AG10803 (cell line): ENCODE measurements around the gene PTPRG.

Experiments
- DNase-seq: peaks from one replicate; pipeline ENCODE4 v3.0.0; 2010; ENCODE audit warnings: low read depth
- H3K4me3 ChIP-seq: 2 replicates; pipeline ENCODE4 v1.5.1; 2011; ENCODE audit warnings: mild to moderate bottlenecking, low read length, control low read depth
- TF ChIP-seq, protein P1 (sequence below): conservative IDR thresholded peaks from 2 replicates; pipeline ENCODE4 v1.5.1; 2011; ENCODE audit warnings: mild to moderate bottlenecking, low read length, control low read depth, inconsistent platforms

Gene PTPRG

DNA sequence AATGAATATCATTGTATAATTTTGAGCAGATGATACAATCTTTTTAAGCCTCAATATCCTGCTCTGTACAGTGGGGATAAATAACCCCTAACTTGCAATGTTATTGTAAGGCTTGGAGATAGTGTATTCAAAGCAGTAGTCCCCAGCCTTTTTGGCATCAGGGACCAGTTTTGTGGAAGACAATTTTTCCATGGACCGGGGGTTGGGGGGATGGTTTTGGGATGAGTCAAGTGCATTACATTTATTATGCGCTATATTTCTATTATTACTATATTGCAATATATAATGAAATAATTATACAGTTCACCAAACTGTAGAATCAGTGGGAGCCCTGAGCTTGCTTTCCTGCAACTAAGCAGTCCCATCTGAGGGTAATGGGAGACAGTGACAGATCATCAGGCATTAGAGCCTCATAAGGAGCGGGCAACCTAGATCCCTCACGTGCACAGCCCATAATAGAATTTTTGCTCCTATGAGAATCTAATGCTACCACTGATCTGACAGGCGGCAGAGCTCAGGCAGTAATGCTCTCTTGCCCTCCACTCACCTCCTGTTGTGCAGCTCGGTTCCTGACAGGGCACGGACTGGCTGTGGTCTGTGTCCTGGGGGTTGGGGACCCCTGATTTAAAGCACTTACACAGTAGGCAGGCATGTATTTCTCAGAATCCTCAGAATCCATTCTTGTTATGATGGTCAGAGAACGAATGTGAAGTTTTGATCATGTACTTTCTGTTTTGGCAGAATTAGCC is 102.2 kb downstream of the PTPRG start:
- DNase-seq: no peak
- TF ChIP-seq, protein P1, sequence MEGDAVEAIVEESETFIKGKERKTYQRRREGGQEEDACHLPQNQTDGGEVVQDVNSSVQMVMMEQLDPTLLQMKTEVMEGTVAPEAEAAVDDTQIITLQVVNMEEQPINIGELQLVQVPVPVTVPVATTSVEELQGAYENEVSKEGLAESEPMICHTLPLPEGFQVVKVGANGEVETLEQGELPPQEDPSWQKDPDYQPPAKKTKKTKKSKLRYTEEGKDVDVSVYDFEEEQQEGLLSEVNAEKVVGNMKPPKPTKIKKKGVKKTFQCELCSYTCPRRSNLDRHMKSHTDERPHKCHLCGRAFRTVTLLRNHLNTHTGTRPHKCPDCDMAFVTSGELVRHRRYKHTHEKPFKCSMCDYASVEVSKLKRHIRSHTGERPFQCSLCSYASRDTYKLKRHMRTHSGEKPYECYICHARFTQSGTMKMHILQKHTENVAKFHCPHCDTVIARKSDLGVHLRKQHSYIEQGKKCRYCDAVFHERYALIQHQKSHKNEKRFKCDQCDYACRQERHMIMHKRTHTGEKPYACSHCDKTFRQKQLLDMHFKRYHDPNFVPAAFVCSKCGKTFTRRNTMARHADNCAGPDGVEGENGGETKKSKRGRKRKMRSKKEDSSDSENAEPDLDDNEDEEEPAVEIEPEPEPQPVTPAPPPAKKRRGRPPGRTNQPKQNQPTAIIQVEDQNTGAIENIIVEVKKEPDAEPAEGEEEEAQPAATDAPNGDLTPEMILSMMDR: no peak
- peak overlapping the region; percentile 66 for H3K4me3 ChIP-seq

- DNase-seq: peak; percentile 98
- TF ChIP-seq, protein P1: no peak
- H3K4me3 ChIP-seq: peak overlapping the region; percentile 66
Measured at GRCh38 chr3:61664105-61664482, 102.7 kb downstream of the PTPRG start.

DNA sequence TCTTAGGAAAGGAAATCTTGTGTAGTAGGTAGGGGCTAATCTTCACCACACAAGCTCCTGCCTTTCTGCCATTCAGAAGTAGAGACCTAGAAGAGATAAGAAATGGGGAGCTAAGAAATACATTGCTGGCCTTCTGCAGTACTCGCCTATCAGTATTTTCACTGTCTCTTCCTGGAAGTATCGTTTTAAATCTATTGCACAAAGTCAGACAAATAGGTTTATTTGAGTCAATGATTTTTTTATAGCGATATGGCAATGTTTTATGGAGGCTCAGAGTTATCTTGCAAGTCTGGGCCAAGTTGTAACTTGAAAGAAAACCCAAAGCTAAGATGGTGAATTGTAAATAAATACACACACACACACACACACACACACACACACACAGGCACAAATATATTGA is 103.8 kb downstream of the PTPRG start:
- TF ChIP-seq, protein P1: no peak
- no peak for DNase-seq
- no peak overlapping the region for H3K4me3 ChIP-seq

- no peak overlapping the region for H3K4me3 ChIP-seq
- no peak for DNase-seq
- TF ChIP-seq, protein P1: no peak
Measured at GRCh38 chr3:61665987-61666386, 104.6 kb downstream of the PTPRG start.

- H3K4me3 ChIP-seq: no peak overlapping the region
- TF ChIP-seq, protein P1: no peak
- no peak for DNase-seq
Measured at GRCh38 chr3:61666615-61667330, 105.4 kb downstream of the PTPRG start.

DNA sequence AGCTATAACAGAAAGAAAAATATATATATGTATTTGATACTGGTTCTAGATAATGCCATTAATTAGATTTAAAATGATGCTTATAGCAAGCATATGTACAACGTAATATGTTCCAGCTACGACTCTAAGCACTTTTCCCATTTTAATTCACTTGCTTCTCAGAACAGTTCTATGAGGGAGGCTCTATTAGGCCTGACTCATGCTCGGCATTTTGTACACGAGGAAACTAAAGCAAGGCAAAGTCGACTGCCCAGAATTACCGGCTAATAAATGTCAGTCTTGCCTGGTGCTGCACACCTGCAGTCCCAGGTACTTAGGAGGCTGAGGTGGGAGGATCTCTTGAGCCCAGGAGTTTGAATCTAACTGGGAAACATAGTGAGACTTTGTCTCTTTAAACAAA is 106.0 kb downstream of the PTPRG start:
- TF ChIP-seq, protein P1: no peak
- no peak overlapping the region for H3K4me3 ChIP-seq
- DNase-seq: no peak

GRCh38 chr3:61667814-61668213 is 106.4 kb downstream of the PTPRG start:
- no peak overlapping the region for H3K4me3 ChIP-seq
- DNase-seq: peak; percentile 54
- TF ChIP-seq, protein P1: no peak
